Measurements from ENCODE around the gene USH2A.

The USH2A gene

GRCh38 chr1:215590779-215591491 lies 832.3 kb downstream of the USH2A start:
- DNase-seq (ENCODE audit: low spot score) = no peak

- no peak for DNase-seq (ENCODE audit: low spot score)
These were observed 833.4 kb downstream of the USH2A start for GRCh38 chr1:215589650-215590435.

GRCh38 chr1:215584389-215584788 lies 838.9 kb downstream of the USH2A start:
- no peak for DNase-seq (ENCODE audit: low spot score)

- DNase-seq (ENCODE audit: low spot score) = no peak
These were observed 840.0 kb downstream of the USH2A start for GRCh38 chr1:215583185-215583749.

GRCh38 chr1:215581896-215582295 lies 841.4 kb downstream of the USH2A start:
- DNase-seq (ENCODE audit: low spot score) = no peak
